Stimulated activated CD8-positive, alpha-beta memory T cell treated with anti-CD3 and anti-CD28 coated beads, Interleukin-15, amount 100 ng/mL, for 24 hours (primary cell): ENCODE data around the gene PSMA5.
A peak's percentile ranks its signal among the peaks of the same experiment; 100 is the strongest.
"Not testable (repeated sequence)": the region's sequence is repeated elsewhere in the genome, so short reads cannot be mapped to it uniquely, and the experiment has no call there.

Source experiments
- DNase-seq: peaks from one replicate; pipeline ENCODE4 v3.0.0-alpha.2; 2020; ENCODE audit warnings: low read depth

Gene PSMA5

GRCh38 chr1:109432336-109432735 lies 6.1 kb upstream of the PSMA5 start:
- DNase-seq = no peak

GRCh38 chr1:109427171-109427467 lies 871 bp upstream of the PSMA5 start:
- no peak for DNase-seq

- no peak for DNase-seq
These were observed 612 bp downstream of the PSMA5 start for GRCh38 chr1:109425391-109426280.

DNA sequence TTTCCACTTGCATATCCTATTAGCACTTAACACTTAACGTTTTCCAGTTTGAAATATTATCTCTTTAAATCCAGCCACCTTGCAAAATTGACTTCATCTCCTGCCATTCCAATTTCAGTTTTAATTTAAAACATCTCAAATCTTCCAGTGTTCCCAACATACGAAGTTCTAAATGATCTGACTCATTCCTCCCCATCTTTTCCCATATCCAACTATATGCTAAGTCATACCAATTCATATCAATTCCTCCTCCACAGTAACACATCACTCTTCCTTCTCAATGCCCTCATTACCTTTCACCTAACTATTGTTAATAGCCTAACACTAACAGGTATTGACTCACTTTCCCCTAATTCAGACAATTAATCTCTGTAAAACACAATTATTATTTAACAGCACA lies 2.8 kb downstream of the PSMA5 start:
- DNase-seq = no peak

- no peak for DNase-seq
These were observed 13.7 kb downstream of the PSMA5 start for GRCh38 chr1:109412551-109412950.

DNA sequence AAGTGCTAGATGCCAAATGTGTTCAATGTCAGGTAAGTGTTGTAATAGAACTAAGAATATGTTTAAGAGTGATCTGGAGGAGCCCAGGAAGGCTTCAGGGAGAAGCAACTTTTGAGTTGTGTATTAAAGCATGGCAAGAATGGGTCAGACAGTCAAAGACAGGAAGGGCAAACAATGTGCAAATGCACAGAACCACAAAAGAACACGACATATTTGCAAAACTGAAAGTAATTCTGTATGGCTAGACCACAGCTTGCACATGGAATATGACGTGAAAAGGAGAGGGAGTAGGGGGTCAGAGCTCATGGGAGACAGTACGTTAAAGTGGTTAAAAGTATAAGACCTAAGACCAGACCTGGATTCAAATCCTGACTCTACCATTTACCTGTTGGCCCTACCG lies 21.4 kb downstream of the PSMA5 start:
- no peak for DNase-seq

DNA sequence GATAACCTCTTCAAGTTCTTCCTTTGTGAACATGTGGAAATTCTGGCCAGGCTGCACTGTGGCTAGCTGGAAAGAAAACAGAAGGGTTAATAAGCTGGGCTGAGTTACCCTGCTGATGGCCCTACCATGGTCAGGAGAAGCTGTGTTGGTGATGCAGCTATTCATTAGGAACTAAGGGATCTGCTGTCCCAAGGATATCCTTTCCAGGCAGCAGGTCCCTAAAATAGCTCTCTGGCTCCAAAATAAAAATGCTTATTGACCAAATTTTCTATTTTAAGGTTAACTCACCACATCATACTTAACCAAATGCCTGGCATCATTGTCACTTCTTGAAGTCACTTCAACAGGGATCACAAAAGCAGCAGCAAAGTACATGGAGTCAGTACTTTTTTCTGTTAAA lies 24.2 kb downstream of the PSMA5 start:
- DNase-seq = no peak

- no peak for DNase-seq
These were observed 26.1 kb downstream of the PSMA5 start for GRCh38 chr1:109400035-109400655.

DNA sequence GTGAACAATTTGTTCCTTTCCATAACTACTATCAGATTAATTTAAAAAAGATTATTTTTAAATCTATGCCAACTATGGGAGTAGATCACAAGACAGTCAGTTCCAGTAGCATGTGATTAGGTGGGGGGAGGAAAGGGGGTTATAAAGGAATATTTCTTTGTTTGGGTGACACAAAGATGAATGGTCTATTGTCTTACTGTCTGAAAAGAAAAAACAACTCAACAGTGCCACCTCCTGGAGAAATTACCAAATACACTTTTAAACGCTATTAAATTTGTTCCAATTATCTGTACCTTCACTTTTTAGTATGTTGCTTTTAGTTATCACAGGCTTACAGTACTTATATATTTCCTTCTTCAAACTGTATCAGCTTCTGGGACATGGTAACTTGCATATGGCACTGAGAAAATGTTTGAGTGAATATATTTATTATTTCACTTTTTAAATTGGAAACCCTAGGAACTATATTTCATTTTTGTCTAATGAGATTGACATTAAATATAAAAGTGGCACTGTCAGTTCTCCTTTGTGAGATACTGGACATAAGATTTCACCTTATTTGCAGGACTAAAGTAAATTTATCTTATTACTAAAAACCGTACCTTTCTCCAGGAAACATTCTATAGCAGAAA lies 26.8 kb downstream of the PSMA5 start:
- DNase-seq = no peak

- DNase-seq = no peak
These were observed 27.7 kb downstream of the PSMA5 start for GRCh38 chr1:109398343-109399225.

DNA sequence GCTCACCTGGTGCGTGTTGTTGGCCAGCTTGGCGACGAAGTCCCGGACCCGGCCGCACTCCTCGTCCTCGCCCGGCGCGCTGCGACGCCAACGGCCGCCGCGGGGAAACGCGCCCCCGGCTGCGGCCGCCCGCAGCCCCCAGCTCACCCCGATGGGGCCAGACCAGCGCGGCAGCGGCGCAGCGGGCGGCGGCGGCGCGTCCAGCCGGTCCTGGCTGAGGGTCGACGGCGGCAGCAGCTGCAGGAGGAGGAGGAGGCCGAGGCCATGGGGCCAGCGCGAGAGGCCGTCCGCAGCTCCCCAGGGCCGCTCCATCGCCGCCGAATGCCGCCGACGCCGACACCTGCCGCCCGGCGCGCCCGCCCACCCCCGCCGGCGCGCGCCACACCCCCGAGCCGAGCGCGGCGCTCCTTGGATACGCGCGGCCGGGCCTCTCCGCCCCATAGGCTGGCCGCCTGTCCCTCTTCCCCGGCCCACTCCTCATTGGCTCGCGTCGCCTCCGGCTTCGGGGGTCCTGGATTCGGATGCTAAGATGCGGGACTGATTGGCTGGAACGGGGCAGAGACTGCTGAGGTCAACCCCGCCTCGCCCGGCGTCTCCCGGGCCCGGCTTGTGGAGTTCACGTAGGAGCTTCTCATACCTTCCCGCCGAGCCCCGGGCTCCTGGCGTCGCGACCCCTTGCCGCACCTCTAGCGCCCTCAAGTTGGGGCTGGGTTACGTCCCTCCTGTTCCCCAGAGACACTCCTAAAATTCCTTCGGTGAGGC lies 28.5 kb downstream of the PSMA5 start, which contains the start of gene SORT1:
SORT1 (minus strand) TSS at position 338 of the 762 bp plus-strand sequence; CDS start at position 312, 26 bp downstream.
- DNase-seq = peak; percentile 29

DNA sequence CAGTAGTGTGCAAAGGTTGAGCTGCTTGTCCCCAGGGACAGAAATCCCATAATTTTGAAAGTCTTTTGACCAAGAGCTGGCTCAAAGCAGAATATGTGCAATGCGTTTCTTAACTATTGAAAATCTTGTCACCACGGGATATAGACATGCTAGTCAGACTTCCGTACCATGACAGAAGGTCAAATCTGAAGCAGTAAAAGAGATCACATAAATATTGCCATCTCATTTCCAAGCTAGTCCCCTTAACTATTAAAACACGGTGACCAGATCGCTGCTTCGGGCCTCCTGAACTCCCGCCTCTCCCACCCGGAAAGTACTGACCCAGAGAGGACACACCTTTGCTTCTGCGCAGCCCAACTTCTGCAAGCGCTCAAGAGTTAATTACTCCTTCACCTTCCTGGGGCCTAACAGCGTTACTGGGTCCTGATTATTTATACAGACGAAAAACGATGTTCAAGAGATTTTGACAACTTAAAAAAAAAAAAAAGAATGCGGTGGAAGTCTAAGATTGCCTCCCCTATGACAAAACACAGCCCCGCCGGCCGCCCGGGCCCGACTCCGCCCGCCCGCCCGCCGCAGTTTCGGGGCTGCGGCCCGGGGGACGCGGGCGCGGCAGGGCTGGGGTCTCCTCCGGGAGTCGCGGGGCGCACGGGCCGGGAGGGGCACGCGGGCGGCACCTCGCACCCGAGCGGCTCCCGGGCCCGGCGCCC lies 29.2 kb downstream of the PSMA5 start:
- DNase-seq = no peak

DNA sequence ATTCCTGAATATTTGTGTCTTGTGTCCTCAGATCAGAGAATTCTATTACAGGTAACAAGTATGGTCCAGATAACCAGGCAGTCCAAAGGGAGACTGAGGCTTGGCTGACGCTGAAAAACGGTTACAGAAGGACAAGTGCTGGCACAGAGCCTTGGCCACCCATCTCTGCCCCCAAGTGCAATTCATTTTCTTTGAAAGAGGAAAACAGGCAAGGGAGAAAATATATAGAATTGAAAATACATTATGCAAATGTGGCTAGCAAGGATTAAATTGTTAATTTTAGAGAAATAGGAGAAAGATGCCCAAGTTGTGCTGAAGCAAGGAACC lies 29.8 kb downstream of the PSMA5 start:
- no peak for DNase-seq

- DNase-seq = no peak
These were observed 30.4 kb downstream of the PSMA5 start for GRCh38 chr1:109395602-109396512.

DNA sequence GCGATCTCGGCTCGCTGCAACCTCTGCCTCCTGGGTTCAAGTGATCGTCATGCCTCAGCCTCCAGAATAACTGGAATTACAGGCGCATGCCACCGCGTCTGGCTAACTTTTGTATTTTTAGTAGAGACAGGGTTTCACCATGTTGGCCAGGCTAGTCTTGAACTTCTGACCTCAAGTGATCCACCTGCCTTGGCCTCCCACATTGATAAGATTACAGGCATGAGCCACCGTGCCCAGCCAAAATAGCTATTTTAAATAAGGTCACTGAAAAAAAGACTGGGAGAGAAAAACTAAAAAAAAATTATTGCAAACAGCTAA lies 31.0 kb downstream of the PSMA5 start:
- DNase-seq = not testable (repeated sequence)

GRCh38 chr1:109394591-109395281 lies 31.5 kb downstream of the PSMA5 start:
- DNase-seq = no peak

DNA sequence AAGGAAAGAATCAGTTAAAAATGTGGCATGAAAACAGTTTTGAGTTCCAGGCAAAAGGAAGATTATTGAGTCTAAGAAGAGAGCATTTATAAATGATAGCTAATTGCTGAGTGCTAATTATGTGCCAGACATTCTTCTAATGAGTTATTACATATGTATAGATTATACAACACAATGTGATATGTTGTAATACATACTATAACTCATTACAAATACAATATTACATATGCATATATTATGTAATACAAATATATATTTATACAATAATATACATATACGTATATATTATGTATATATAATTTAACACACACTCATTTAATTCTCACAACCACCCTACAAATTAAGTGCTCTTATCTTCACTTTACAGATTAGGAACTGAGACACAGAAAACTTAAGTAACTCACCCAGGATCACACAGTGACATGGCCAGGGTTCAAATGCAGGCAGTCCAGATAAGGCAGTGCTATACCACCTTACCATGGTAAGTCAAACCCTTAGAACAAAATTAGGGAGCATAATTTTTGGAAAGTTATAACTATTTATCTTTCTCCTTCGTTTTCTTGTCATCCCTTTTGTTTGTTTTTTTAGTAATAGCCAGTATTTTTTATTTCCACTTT lies 32.5 kb downstream of the PSMA5 start:
- DNase-seq = no peak

DNA sequence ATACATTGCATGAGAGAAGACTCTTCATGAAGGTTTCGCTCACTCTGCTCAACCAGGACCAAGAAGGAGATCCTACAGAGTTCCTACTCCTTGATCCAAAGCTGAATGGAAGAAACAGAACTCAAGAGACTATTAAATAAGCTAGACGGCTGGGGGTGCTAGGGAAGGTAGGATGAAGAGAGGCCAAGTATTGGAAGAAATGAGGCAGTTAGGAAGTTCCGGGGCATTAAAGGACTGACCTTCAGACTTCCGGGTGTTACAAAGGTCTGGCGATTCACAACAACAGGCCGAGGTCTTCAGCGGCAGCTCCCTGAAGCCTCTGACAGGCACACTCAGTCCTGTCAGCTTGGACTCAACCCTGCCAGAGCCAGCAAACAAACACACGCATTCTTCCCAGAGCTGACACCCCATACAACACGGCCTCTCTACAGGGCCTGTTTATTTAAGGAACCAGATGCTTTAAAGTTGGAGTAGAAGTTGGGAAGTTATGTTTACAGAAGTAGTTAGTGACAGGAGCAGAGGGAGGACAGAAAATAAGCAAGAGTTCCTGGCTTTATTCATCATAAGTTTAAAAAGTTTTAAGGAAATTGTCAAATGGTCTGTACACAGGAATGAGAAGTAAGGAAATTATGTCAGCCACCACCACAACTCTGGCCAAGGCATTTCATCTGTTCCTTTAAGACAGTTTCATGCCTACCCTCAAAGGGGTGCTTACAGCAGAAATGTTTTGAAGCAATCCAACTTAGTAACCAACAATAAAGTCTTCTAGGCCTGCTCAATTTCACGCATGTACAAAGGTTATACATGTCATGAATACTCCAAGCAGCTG lies 33.2 kb downstream of the PSMA5 start:
- no peak for DNase-seq
